Measurements from ENCODE around the gene TMEM258.
A peak's percentile ranks its signal among the peaks of the same experiment; 100 is the strongest.

Gene TMEM258

DNA sequence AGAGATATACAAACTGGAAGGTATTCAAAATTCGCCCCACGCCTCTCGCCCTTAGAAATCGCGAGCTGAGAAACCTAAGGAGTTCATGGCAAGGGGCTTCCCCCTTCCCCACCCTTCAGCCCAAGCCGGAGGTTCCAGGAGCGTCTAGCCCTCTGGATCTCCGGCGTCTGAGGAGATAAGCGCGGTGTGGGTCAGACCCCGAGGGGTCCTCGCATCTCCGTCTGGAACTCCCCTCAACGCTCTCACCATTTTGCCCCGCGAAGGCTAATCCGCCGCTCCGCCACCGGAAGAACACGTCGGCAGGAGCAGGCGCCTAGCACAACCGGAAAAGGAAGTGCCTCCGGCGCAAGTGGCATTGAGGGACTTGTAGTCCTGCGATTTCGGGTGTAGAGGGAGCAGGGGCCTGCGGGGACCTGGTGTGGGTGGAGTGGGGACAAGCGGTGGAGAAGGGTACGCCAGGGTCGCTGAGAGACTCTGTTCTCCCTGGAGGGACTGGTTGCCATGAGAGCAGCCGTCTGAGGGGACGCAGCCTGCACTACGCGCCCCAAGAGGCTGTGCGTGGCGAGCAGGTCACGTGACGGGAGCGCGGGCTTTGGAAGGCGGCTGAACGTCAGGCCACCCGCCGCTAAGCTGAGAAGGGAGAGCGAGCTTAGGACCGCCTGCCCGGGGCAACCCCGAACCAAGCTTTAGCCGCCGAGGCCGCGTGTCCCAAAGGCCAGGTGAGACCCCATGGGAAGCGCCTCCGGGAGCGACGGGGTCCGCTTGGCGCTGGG, at the start of gene TMEM258, which contains the start of gene FEN1:
TMEM258 (minus strand) TSS at position 290 of the 773 bp plus-strand sequence; CDS start at position 249, 41 bp downstream.
FEN1 (plus strand) TSS at position 602 of the 773 bp plus-strand sequence. CDS start 2,451 bp downstream, outside the sequence.
- peak; percentile 95 for DNase-seq (ENCODE audit: low spot score)

DNA sequence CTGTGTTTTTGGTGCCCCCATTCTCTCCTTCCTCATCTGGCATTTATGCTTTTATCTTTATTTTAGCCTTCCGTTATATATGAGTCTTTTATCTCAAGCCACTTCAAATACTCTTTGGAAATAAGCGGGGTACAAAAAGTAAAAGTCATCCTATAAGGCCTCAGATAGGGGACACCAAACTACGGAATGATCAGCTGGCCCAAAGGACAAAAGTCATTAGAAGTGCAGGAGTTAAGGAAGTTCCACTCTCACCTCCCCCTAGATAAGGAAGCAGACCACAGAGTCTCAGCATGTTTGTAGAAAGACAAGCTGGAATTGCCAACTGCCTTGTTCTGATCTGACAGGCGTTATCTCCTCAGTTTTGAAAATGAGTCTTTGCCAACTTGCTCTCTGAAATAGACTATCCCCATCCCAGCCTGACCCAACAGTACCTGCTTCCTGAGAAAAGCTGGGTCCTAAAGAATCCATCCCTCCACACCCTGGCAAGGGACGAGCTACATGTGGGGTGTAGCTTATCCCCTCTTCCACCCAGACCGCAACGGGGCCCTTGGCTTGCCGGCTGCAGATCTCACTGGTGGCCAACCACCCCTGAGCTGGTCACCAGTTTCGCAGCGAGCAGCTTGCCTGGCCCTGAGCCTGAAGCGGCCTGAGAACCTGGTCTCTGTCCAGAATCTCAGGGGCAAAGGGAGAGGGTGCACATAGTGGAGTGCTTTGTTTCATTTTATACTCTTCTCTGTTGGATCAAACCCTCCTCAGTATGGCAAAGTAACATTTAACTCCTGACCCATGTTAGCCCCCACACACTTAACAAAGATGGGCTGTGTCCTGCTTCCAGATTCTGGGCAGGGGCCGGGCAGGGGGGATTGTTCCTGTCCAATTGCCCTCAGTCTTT, 49.5 kb upstream of the TMEM258 start:
- no peak for DNase-seq (ENCODE audit: low spot score)

DNA sequence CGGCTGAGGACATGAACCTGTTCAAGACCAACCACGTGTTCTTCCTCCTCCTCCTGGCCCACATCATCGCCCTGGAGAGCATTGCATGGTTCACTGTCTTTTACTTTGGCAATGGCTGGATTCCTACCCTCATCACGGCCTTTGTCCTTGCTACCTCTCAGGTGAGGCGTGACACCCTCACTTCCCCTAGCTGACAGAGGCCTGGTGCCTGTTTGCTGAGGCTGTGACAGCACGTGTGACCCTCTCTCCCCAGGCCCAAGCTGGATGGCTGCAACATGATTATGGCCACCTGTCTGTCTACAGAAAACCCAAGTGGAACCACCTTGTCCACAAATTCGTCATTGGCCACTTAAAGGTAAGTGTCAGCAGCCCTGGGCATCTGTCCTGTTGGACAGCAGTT, 48.0 kb upstream of the TMEM258 start:
- DNase-seq (ENCODE audit: low spot score), result no peak

DNA sequence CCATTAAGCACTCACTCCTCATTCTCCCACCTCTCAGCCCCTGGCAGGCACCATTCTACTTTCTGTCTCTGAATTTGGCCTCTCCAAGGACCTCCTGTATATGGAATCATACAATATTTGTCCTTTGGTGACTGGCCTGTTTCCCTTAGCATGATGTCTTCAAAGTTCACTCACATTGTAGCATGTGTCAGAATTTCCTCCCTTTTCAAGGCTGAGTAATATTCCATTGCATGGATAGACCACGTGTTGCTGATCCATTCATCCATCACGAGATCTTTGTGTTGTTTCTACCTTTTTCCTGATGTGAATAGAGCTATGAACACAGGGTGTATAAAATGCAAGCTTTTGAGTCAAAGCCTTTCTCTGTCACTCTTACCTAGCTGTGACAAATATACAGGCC, 47.3 kb upstream of the TMEM258 start:
- no peak for DNase-seq (ENCODE audit: low spot score)

DNA sequence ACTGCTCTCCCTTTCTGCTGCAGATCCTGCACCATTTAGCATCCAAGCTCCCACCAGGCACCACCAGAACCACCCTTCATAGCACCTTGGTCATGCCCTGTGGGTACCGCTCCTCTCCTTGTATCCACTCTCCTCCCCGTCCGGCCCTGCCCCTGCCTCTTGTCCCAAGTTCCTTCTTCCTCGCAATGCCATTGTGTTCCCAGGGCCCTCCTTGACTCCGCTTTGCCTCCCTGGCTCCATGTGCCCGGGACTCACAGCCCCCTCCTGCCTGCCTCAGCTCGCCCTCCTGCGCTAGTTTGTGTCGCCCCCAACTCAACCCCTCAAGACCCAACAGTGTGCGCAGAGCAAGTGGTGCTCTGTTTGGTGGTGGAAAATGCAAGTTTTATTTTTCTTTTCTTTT, 46.5 kb upstream of the TMEM258 start:
- DNase-seq (ENCODE audit: low spot score), result no peak

DNA sequence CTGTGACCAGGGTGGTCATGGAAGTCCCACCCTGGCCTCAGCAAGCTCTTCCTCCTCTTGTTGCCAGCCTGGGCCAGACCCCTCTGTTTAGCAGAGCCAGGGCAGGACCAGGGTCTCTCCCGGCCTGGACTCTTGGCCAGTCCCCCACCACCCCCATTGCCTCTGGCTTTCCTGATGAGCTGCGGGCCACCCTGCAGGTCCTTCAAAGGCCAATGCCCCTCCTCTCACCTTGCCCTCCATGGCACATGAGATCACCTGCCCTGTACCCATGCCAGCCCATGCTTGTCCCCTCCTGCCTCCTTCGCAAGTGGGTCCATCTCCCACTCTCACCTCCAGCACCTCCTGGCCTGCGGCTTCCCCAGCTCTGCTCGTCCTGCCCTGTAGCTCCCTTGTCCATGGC, 46.1 kb upstream of the TMEM258 start:
- no peak for DNase-seq (ENCODE audit: low spot score)

DNA sequence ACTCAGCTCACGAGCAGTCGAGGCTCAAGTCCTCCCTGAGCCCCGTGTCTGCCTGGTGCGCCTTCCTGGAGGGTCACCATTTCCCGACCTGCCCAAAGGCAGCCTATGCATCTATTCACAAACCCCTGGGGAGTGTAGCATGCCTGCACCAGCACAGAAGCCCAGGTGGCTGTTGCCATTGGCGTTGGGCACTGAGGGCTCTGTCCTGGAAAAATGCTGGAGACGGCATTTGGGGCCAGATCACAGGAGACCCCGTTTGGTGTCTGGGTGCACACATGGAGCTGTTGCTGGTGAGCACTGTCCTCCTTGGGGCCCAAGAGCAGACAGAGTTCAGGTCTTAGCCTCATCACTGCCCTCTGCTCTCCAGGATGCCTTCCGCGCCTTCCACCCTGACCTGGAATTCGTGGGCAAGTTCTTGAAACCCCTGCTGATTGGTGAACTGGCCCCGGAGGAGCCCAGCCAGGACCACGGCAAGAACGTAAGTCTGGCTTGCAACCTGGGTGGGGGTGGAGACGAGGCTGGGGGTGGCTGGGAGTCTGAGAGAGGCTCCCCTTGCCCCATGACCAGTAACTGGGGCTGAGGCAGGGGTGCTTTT, 45.1 kb upstream of the TMEM258 start:
- no peak for DNase-seq (ENCODE audit: low spot score)

DNA sequence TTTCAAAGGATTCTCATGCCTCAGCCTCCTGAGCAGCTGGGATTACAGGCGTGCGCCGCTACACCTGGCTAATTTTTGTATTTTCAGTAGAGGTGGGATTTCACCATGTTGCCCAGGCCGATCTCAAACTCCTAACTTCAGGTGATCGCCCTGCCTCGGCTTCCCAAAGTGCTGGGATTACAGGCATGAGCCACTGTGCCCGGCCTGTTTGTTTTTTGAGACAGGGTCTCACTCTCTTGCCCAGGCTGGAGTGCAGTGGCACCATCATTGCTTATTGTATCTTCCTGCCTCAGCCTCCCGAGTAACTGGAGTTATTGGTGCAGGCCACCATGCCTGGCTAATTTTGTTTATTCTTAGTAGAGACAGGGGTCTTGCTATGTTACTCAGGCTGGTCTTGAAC, 43.8 kb upstream of the TMEM258 start:
- DNase-seq (ENCODE audit: low spot score), result no peak

DNA sequence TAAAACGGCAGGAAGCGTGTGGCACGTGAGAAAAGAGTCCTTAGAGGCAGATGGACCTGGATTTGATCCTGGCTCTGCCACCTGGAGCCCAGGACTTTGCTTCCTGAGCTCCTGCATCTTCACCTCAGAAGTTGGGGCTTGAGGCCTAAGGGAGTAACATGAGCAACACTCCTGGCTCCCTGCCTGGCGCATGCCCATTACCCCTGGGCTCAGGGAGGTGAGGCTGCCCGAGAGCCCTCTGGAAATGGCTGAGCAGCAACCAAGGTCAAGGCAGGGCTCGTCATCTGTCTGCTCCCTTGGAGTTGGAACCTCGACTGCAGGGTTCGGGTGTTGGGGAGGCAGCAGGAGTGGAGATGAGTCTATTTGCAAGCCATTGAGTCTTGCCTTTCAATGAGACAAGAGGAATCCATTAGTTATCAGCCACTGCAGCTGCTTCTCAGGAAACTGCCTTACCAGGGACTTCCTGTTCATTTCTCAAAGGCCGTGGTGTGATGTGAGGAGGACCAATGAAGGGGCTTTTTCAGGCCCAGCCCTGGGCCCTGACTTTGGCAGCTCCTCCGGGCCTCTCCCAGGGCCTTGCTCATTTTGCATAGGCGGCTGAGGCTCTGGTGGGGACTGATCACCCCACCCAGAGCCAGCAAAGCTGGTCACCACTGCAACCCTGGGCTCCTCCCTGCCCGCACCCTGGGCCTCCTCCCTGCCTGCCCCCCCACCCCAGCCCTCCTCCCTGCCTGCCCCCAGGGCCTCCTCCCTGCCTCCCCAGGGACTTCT, 42.1 kb upstream of the TMEM258 start:
- peak; percentile 89 for DNase-seq (ENCODE audit: low spot score)

DNA sequence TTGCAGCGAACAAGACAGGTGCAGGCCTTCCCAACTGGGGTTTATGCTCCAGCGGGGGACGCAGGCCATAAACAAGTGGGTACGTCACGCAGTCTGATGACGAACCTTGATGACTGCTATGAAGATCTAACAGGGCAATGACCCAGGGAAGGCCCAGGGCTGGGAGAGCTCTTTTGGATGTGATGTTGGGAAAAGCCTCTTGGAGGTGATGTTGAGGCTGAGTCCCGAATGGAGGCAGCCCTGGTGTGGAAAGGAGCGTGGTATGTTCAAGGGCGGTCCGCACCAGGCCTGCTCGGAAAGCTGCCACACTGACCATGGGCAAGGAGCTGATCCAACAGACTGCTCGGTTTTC, 41.5 kb upstream of the TMEM258 start:
- DNase-seq (ENCODE audit: low spot score), result no peak

DNA sequence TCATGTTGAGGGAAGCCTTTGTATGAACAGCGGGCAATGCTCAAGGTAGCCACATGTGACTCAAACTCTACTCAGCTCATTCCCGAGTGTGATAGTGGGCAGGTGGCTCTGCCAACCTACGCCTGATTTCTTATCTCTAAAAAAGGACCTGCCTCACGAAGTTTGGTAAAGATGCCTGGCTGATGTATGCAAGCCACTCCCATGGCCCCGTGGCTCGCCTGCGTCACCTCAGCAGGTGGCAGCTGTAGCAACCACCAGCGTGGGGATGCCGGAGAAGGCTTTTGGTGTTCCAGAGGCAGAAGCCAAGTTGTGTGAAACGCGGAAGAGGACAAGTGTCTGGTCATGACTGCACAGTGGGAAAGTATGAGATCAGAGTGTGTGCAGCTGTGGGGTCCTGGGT, 41.1 kb upstream of the TMEM258 start:
- DNase-seq (ENCODE audit: low spot score), result no peak

DNA sequence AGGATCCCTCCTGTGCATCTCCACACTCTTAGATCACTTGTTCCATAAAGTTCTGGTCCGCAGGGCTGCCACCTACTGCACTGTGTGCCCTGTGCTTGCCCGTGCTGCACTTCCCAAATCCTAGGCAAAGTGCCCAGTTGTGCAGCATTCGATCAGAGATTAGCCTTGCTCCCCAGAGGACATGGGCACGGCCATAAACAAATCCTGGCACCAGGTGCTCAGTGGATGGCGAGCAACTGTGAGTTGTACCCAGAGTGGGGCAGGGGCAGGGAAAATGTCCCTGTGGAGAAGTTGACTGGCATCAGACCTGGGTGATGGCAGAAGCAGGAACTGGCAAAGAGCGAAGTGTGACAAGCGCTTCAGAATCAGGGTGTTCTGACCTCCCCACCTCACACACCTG, 40.4 kb upstream of the TMEM258 start:
- DNase-seq (ENCODE audit: low spot score), result no peak

DNA sequence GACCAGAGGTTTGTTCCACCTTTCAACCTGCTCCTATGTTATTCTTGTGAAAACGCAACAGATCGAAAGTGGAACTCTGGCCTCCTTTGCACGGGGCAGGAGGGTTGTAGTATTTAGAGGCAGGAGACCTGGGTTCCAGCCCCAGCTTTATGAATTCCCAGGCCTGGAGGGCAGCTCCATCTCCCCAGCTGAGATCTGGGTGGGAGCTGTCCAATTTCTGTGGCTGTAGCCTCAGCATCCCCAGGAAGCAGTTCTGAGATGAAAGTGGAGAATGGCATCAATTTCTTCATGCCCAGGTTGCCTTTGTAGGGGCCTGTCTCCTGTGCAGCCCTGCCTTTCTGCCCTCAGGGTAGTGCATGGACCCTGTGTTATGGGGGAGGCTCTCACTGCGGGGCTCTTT, 39.8 kb upstream of the TMEM258 start:
- DNase-seq (ENCODE audit: low spot score), result no peak

DNA sequence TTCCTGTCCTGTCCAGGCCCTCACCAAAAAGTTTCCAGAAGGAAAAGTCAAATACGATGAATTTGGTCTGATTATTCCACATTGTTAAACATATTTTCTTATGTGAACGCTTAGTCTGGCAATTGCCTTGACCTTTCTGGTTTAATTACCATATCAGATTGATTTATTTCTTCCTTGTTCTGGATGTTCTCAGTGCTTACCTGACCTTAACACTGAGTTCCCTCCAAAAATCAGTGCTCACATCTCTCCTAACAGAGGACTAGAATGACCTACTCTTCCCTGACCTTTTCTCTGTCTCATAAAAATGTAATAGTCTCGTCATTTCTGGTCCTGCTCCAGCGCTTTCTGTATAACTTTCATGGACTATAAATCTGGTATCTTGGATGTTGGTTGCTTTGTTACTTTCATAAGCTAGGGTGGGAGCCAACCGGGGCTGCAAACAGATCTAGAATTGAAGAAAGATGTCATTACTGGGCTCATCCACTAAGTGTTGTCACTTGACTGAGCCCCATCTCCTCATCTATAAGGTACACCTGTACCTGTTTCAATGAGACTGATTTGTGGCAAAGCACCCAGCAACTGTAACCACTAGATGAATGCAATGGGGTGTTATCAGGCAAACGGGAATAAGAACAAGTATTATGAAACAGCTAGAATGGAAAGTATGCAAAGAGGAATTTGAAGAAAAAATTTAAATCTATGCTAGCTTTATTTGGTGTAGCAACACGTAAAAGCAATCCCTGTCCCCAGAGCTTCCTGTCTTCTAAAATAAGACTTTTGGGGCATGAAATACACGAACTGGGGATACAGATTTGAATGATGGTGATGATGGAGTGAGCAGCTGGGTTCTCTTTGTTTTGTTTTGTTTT, 38.1 kb upstream of the TMEM258 start:
- no peak for DNase-seq (ENCODE audit: low spot score)

DNA sequence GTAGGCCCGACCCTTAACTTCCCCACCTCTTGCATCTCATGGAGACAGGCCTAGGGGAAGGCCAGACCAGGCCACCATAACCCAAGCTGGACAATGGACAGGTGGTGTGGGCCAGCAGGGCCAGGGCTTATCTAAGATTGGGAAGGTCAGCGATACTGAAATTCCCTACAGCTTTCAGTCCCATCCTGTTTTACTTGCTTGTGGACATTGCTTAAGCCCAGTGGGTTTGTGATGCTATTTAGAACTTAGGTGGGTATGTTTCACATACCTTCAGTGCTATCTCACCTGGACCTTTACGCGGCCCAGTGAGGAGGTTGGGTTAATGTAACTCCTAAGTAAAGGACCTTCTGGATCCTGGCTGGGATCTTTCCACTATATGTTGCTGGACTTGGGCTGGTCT, 37.4 kb upstream of the TMEM258 start:
- DNase-seq (ENCODE audit: low spot score), result no peak

DNA sequence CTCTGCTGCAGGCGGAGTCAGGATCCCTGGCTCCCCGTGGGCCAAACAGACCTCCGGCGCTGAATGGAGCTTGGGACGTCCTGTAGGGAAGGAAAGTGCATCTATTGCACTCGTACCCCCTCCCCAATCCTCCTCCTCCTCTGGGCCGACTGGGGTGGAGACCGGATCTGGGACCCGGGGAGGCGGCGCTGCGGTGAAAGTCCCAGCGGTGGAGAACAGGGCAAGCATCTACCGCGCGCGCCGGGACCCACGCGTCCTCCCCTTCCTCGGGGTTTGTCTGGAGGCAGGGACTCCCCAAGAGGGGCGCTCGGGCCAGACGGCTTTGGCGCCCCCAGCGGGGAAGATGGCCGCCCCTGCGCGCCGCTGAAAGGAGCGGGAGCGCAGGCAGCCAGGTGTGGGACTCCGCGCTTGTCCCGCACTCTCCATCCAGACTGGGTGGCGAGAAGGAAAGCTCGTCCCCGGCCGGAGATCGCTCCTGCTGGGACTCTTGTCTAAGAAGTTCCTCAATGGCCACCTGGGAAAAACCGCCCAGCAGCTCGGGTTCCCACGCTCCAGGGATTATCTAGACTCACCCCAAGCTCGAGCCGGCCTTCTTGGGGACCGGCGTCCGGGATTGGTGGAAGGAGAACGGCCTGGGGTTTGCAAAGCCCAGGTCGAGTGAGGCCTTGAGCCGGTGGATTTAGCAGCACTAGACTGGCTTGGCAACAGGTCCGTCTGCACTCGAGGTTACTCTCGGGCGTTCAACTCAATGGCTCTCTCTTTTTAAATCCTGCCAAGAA, 36.4 kb upstream of the TMEM258 start:
- no peak for DNase-seq (ENCODE audit: low spot score)

DNA sequence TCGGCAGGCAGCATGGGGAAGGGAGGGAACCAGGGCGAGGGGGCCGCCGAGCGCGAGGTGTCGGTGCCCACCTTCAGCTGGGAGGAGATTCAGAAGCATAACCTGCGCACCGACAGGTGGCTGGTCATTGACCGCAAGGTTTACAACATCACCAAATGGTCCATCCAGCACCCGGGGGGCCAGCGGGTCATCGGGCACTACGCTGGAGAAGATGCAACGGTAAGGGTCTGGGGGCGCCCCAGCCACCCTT, 35.9 kb upstream of the TMEM258 start:
- no peak for DNase-seq (ENCODE audit: low spot score)

DNA sequence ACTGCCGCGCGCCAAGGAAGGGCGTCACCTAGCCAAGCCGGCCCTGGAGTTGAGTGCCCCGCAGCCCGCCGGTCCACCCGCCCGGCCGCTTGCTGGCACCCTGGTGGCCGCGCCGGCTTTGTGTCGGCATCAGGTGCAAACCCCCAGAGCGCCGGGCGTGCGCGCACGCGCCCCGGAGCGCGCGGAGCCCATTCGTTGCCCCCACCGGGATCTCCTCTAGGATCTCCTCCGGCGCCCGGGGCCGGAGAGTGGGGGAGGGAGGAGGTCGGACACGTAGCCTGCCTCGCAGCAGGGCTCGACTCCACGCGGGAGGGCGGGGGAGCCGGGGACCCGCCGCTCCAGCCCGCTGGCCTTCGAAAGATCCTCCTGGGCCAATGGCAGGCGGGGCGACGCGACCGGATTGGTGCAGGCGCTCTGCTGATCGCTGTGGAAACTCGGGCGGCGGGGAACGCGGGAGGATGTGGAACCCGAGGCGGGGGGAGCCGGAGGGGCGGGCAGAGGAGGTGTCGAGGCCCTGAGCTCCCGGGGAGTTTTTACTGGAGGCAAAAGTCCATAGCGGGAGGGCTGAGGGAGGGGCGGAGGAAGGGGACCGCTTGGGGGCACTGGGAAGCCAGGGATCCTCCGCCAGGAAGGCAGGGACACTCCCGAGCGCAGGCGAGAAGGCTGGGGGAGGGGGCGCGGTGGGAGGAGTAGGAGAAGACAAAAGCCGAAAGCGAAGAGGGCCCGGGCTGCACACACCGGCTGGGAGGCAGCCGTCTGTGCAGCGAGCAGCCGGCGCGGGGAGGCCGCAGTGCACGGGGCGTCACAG, 35.4 kb upstream of the TMEM258 start, which contains the start of gene FADS2:
FADS2 (plus strand) TSS at position 730 of the 808 bp plus-strand sequence. CDS start 91 bp downstream, outside the sequence.
- DNase-seq (ENCODE audit: low spot score), result no peak

DNA sequence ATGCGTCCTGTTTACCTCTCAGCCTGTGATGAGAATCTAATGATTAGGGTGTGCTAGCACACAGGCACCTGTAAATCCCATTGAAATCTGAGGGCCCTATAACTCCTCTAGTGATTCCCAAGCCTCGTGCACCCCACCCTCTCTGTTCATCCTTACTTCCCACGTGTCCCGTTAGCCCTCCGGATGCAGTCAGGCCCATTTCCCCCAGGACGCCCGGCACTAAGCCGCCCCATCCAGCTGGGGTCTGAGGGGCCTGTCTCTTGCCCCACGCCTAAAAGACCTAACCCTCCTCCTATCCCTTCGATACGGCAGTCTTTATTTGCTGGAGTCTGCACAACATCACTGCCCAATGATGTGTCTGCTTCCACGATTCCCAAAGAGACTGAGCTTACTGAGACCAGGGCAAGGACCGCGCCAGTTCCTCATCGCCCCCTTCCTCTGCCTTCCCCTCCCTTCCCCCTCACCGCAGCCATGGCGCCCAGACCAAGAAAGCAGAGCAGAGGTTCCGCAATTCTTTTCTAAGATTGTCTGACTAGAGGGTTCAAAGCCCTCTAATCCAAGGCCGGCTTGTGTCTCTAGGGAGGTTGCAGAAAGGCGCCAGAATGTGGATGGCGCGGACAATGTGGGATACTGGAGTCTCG, 34.7 kb upstream of the TMEM258 start:
- DNase-seq (ENCODE audit: low spot score), result no peak

Measured in NAMALWA (cell line).